HepG2 (cell line): ENCODE data around the gene KCTD13. TPM values are rescaled to one million over a fixed set of nuclear protein-coding genes. Genes with fewer than 3 reads are reported as not detected.
A peak's percentile ranks its signal among the peaks of the same experiment; 100 is the strongest.

ENCODE experiments used
- CENPT ChIP-seq: sonication (generic); formaldehyde crosslinking; IDR thresholded peaks from 2 replicates; pipeline ENCODE4 v1.8.0; 2022; ENCODE audit warnings: low read depth, mild to moderate bottlenecking, moderate library complexity, missing genetic modification reagents
- FOXM1 ChIP-seq: sonication (generic); formaldehyde crosslinking; IDR thresholded peaks from 2 replicates; pipeline ENCODE4 v1.5.0; 2020; ENCODE audit warnings: missing genetic modification reagents
- GTF3A ChIP-seq: sonication (generic); formaldehyde crosslinking; conservative IDR thresholded peaks from 2 replicates; pipeline ENCODE4 v1.4.0; 2020; ENCODE audit warnings: mild to moderate bottlenecking, missing genetic modification reagents
- IKZF5 ChIP-seq: IDR thresholded peaks from 2 replicates; pipeline ENCODE4 v1.6.1; 2018; ENCODE audit warnings: missing genetic modification reagents, mild to moderate bottlenecking, missing compliant biosample characterization
- JUND ChIP-seq: sonication (generic); formaldehyde crosslinking; IDR thresholded peaks from 2 replicates; pipeline ENCODE4 v1.8.0; 2022; ENCODE audit warnings: mild to moderate bottlenecking, missing genetic modification reagents
- LBX2 ChIP-seq: sonication (generic); formaldehyde crosslinking; IDR thresholded peaks from 2 replicates; pipeline ENCODE4 v1.5.0; 2020; ENCODE audit warnings: missing genetic modification reagents, mild to moderate bottlenecking, borderline replicate concordance
- NCOA2 ChIP-seq: sonication (generic); formaldehyde crosslinking; IDR thresholded peaks from 2 replicates; pipeline ENCODE4 v1.8.0; 2022; ENCODE audit warnings: inconsistent platforms
- PCBP1 ChIP-seq: fragments of 200-400 bp; formaldehyde crosslinking; IDR thresholded peaks from 2 replicates; pipeline ENCODE4 v1.6.1; 2017; ENCODE audit warnings: mild to moderate bottlenecking, low read depth, low read length, borderline replicate concordance
- POLR2G ChIP-seq: fragments of 200-400 bp; formaldehyde crosslinking; IDR thresholded peaks from 2 replicates; pipeline ENCODE4 v1.6.1; 2018; ENCODE audit warnings: mild to moderate bottlenecking, low read depth, low read length, moderate library complexity
- PPARG ChIP-seq: conservative IDR thresholded peaks from 2 replicates; pipeline ENCODE4 v1.6.1; 2016; ENCODE audit warnings: missing biosample characterization, missing genetic modification reagents
- RFXAP ChIP-seq: sonication (generic); formaldehyde crosslinking; IDR thresholded peaks from 2 replicates; pipeline ENCODE4 v1.4.0; 2020; ENCODE audit warnings: missing genetic modification reagents, borderline replicate concordance
- SRSF4 ChIP-seq: fragments of 200-400 bp; formaldehyde crosslinking; IDR thresholded peaks from one replicate; pipeline ENCODE4 v1.6.1; 2018; ENCODE audit warnings: mild to moderate bottlenecking, low read depth, low read length, moderate library complexity; ENCODE audit not compliant: poor library complexity, severe bottlenecking
- STAG1 ChIP-seq: sonication (generic); formaldehyde crosslinking; IDR thresholded peaks from 2 replicates; pipeline ENCODE4 v1.4.0; 2020; ENCODE audit warnings: missing genetic modification reagents
- ZNF282 ChIP-seq: fragments of 450-650 bp; IDR thresholded peaks from 2 replicates; pipeline ENCODE4 v1.6.1; 2018; ENCODE audit not compliant: partially characterized antibody
- ZNF589 ChIP-seq: sonication (generic); formaldehyde crosslinking; conservative IDR thresholded peaks from 2 replicates; pipeline ENCODE4 v1.8.0; 2022; ENCODE audit warnings: mild to moderate bottlenecking, moderate library complexity, missing genetic modification reagents
- ZNF75D ChIP-seq: sonication (generic); formaldehyde crosslinking; IDR thresholded peaks from 2 replicates; pipeline ENCODE4 v1.8.1; 2023; ENCODE audit warnings: missing genetic modification reagents, mild to moderate bottlenecking, borderline replicate concordance
- ZNF782 ChIP-seq: sonication (generic); formaldehyde crosslinking; IDR thresholded peaks from 2 replicates; pipeline ENCODE4 v1.4.0; 2020; ENCODE audit warnings: missing genetic modification reagents, mild to moderate bottlenecking, borderline replicate concordance
- ZNF784 ChIP-seq: sonication (generic); formaldehyde crosslinking; IDR thresholded peaks from 2 replicates; pipeline ENCODE4 v1.5.1; 2020; ENCODE audit warnings: missing genetic modification reagents, mild to moderate bottlenecking, borderline replicate concordance
- ZNF883 ChIP-seq: sonication (generic); formaldehyde crosslinking; IDR thresholded peaks from 2 replicates; pipeline ENCODE4 v1.5.1; 2020; ENCODE audit warnings: mild to moderate bottlenecking, missing genetic modification reagents; ENCODE audit errors: not compliant biosample characterization
- ZSCAN25 ChIP-seq: sonication (generic); formaldehyde crosslinking; IDR thresholded peaks from 2 replicates; pipeline ENCODE4 v1.8.0; 2022; ENCODE audit warnings: mild to moderate bottlenecking, missing genetic modification reagents
- polyA plus RNA-seq, 8 experiments: library from polyadenylated mRNA; depleted of rRNA in 3 of 8; stranded (reverse) in 7 of 8; unstranded in 1 of 8; fragments of >200 nt; fragmentation: Illumina TruSeq in 4 of 8; extraction: Trizol in 4 of 8; gene quantifications; 2 replicates each; pipeline versions ENCODE4 v1.2.1 to v1.2.3, GENCODE V29; 2011 to 2016; ENCODE audit warnings: low read depth in 4 of 8, missing spikeins in 1 of 8, mixed read lengths in 1 of 8; ENCODE audit not compliant: insufficient read depth in 1 of 8
- total RNA-seq, 5 experiments: library from RNA; depleted of rRNA; stranded (reverse); fragments of >200 nt; fragmentation: Illumina TruSeq; extraction: Trizol; gene quantifications; 2 replicates each; pipeline ENCODE4 v1.2.3, GENCODE V29; 2016; ENCODE audit warnings: low read depth in 1 of 5
- TF ChIP-seq, protein P1 (sequence below): sonication (generic); formaldehyde crosslinking; IDR thresholded peaks from 2 replicates; pipeline ENCODE4 v1.5.1; 2020; ENCODE audit warnings: mild to moderate bottlenecking, missing genetic modification reagents, borderline replicate concordance
- TF ChIP-seq, protein P2 (sequence below): sonication (generic); formaldehyde crosslinking; IDR thresholded peaks from 2 replicates; pipeline ENCODE4 v1.8.0; 2022; ENCODE audit warnings: mild to moderate bottlenecking, missing genetic modification reagents, borderline replicate concordance

Gene KCTD13
- total and polyA plus RNA-seq, 2 of the 13 experiments (the other 11 are each of a cell fraction or from before 2014, with no cell fraction given) = 6.3 to 14.7 TPM

- TF ChIP-seq STAG1 = peak; percentile 32
- no peak for TF ChIP-seq PCBP1
- TF ChIP-seq PPARG (CRISPR knock-in tag) = peak; percentile 71
- no peak for TF ChIP-seq SRSF4
- TF ChIP-seq JUND (CRISPR knock-in tag) = no peak
- TF ChIP-seq, protein P1, sequence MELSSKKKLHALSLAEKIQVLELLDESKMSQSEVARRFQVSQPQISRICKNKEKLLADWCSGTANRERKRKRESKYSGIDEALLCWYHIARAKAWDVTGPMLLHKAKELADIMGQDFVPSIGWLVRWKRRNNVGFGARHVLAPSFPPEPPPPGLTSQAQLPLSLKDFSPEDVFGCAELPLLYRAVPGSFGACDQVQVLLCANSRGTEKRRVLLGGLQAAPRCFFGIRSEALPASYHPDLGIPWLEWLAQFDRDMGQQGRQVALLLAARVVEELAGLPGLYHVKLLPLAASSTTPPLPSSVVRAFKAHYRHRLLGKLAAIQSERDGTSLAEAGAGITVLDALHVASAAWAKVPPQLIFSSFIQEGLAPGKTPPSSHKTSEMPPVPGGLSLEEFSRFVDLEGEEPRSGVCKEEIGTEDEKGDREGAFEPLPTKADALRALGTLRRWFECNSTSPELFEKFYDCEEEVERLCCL = 0 out of 2 replicates have a peak, but pooled peaks have one; percentile 61
- peak; percentile 98 for TF ChIP-seq POLR2G
- TF ChIP-seq ZNF75D (CRISPR knock-in tag) = no peak
- TF ChIP-seq LBX2 = peak; percentile 74; the same call in 1 of the 2 replicates
- peak; percentile 89; the same call in 1 of the 2 replicates for TF ChIP-seq CENPT
- TF ChIP-seq ZNF784 (CRISPR knock-in tag) = 0 out of 2 replicates have a peak, but pooled peaks have one; percentile 31
- no peak for TF ChIP-seq NCOA2 (CRISPR knock-in tag)
- peak; percentile 96 for TF ChIP-seq ZNF883 (CRISPR knock-in tag)
- TF ChIP-seq RFXAP (CRISPR knock-in tag) = peak; percentile 100
- TF ChIP-seq, protein P2, sequence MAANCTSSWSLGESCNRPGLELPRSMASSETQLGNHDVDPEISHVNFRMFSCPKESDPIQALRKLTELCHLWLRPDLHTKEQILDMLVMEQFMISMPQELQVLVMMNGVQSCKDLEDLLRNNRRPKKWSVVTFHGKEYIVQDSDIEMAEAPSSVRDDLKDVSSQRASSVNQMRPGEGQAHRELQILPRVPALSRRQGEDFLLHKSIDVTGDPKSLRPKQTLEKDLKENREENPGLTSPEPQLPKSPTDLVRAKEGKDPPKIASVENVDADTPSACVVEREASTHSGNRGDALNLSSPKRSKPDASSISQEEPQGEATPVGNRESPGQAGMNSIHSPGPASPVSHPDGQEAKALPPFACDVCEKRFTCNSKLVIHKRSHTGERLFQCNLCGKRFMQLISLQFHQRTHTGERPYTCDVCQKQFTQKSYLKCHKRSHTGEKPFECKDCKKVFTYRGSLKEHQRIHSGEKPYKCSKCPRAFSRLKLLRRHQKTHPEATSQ (CRISPR knock-in tag) = peak; percentile 23; the same call in 1 of the 2 replicates
- TF ChIP-seq FOXM1 (CRISPR knock-in tag) = no peak
- peak; percentile 26; the same call in 1 of the 2 replicates for TF ChIP-seq IKZF5
- peak; percentile 92 for TF ChIP-seq ZNF589
- no peak for TF ChIP-seq ZNF282
- peak; percentile 94; the same call in 1 of the 2 replicates for TF ChIP-seq GTF3A (CRISPR knock-in tag)
- TF ChIP-seq ZSCAN25 (CRISPR knock-in tag) = peak; percentile 93
- TF ChIP-seq ZNF782 (CRISPR knock-in tag) = 0 out of 2 replicates have a peak, but pooled peaks have one; percentile 22
These were observed 47.6 kb upstream of the KCTD13 start, which contains the start of gene TAOK2 (continued) for GRCh38 chr16:29973384-29974246.
